ENCODE data around the gene ETNK2.

ETNK2 gene

DNA sequence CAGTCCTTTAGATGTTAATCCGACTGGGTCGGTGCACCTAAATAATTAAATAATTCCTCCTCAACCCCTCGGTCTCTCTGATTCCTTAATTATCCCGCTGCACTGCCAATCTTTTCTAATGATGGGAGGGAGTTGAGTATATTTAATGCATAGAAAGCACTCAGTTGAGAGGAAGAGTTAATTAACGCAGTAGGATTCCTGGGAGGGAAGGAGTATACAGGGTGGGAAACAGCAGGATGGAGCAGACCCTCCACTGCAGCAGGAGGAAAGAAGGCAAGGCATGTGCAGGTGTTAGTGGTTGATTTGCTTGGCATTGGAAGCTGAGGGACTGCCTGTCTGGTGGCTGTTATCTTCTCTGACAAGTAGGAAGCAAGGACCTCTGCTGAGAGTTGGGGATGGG, 24.2 kb upstream of the ETNK2 start:
- peak; percentile 41 for DNase-seq

DNA sequence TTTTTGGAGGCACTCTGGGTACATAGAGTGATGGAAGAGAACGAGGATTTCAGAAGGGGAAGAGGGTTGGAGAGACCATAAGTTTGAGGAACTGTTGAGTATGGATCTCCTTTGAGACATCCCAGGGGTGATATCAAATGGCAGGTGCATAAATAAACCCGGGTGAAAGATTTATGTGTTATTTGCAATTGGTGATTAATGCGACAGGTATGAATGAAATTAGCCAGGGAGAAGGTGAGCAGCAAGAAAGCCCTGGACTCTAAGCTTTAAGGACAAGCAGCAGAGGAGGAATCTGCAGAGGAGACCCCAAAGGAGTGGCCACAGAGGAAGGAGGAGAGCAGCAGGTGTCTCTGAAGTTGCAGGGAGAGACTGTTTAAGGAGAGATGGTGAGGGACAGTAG, 23.1 kb upstream of the ETNK2 start:
- no peak for DNase-seq

DNA sequence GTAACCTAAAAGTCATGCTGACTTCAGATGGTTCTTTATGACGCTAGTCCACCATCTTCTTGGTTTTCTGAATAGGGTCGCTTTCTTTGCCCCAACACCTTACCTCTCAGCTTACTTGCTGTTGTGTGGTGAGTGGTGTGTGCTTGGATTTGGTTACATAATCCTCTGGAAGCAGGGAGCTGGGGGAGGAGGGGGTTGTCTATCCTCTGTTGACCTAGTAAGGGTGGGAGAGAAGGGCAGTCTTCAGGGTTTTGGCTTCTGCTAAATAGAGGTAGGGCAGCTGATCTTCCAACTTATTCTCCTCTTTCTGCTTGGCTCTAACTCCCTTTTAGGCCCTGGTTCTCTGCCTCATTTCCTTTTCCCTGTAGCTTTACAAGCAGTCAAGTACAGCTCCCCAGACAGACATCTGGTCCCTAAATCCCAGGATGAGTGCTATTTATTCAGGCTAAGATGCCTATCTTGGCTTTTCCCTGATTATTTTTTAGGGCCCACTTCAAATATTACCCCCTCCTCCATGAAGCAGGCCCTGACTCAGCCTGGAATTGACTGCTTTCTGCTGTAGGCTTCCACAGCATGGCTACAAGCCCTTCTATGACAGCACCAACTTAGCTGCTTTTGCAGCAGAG, 20.7 kb upstream of the ETNK2 start:
- no peak for DNase-seq

DNA sequence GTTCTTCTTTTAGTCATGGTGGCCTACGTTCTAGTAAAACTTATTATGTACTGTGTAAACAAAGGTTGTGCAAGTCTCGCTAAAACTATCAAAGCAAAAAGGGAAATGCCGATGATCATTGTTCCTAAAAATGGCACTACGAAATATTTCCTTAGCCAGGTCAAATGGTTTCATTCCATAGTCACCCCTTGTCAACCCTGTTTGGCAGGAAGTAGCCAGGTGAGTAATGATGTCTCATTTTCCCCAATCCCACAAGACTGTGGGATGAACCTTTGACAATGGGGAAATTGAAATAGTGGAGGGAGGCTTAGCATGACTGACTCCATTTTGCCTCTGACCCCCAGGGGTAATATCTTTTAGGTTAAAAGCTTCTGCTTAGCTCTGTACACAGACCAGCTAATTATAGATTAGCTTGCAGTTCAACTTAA, 19.9 kb upstream of the ETNK2 start:
- no peak for DNase-seq

GRCh38 chr1:204170494-204171155, 18.8 kb upstream of the ETNK2 start:
- DNase-seq = no peak

- DNase-seq = no peak
Observed at GRCh38 chr1:204169858-204170257, 18.0 kb upstream of the ETNK2 start.

- no peak for DNase-seq
Observed at GRCh38 chr1:204167730-204168129, 15.9 kb upstream of the ETNK2 start.

GRCh38 chr1:204166219-204166618, 14.4 kb upstream of the ETNK2 start, which contains the start of gene REN:
REN (minus strand) TSS chr1:204166337; CDS start chr1:204166293, 44 bp downstream.
- DNase-seq = no peak

DNA sequence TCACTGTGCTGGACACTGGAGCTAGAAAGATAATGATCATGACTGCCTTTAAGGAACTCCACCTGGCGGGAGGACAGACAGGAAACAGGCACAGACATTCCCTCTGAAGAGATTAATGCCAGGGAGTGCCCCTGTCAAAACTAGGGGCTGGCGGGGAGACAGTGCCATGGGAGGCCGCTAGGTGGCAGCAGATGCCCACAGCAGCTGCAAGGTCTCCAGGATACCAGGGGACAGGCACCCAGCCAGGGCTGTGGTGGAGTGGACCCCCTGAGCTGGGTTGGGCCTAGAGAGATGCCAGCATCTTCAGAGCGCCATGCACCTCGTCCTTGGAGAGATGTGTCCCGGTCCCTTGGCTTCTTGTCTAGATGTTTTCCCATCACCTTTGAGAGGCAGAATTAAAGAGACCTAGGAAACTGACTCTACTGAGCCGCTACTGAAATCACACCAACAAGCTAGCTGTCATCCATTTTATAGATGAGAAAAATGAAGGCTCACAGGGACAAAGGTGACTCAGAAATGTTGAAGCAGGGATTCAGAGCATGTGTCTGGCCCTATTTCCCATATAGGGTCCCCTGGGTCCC, 10.7 kb upstream of the ETNK2 start:
- peak; percentile 88 for DNase-seq

GRCh38 chr1:204161609-204162493, 10.0 kb upstream of the ETNK2 start:
- no peak for DNase-seq

DNA sequence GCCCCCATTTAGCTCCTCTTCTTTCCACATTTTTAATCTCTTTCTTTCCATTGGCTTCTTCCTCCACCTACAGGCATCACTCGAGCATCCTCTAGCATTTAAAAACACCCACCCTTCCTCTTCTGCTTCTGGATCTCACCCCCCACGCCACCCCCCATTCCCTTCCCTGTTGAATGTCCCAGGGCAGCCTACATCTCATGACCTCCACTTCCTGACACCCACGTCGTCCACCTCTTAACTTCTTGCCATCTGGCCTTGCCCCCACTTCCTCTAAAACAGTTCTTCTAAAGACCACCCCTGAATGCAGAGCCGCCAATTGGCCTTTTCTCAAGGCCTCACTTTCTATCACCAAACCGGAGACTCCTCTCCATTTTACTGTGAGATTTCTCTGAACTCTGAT, 6.1 kb upstream of the ETNK2 start:
- DNase-seq = no peak

GRCh38 chr1:204155881-204156280, 4.0 kb upstream of the ETNK2 start:
- no peak for DNase-seq

- DNase-seq = peak; percentile 76
Observed at GRCh38 chr1:204154568-204155255, 2.9 kb upstream of the ETNK2 start.

DNA sequence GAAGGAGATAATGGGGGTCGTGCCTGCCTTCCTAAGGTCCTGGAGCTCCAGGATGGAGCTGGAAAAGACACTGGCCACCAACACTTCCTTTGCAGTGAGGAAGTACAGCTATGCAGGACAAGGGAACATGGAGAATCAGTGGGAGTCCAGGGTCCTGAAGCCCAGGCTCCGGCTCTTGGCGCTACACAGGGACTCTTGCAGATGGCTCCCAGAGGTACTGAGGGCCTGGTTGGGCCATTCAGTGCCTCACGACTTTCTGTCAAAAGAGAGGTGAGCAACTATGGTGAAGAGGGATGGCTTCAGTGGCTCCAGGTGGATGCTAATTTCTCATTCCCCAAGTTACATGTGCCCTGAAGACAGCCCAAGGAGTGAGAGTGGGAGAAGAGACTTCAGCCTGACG, 1.8 kb upstream of the ETNK2 start:
- no peak for DNase-seq

DNA sequence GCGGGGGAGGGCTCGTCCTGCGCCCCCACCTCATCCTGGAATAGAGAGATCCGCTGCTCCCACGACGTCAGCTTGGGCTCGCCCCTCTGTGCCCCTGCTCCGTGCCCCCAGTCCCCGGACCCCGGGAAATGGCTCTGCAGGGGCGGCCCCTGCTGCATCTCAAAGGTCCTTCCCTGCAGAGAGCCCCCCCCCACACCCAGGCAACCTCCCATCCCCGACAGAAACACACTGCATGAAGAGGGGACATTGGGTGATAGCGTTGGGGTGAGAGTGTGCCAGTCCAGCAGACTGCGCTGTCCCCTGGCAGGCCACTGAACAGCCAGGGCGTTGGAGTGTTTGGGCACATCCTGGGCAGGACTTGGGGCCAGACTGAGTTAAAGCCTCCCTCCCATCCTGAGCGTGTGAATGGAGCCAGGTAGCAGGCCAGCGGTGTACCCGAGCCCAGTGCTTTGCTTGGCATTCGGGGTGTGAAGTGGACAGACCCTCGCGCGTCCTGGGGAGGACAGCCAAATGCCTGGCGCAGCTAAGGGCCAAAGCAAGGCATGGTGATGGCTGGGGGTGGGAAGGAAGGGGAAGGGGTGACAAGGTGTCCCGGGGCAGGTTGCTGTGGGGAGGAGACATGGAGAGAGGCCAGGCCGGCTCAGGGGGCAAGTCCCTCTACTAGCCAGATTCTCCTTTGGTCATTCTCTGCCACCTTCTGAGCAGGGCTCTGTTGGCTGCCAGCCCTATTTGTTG, 633 bp upstream of the ETNK2 start:
- DNase-seq = no peak

DNA sequence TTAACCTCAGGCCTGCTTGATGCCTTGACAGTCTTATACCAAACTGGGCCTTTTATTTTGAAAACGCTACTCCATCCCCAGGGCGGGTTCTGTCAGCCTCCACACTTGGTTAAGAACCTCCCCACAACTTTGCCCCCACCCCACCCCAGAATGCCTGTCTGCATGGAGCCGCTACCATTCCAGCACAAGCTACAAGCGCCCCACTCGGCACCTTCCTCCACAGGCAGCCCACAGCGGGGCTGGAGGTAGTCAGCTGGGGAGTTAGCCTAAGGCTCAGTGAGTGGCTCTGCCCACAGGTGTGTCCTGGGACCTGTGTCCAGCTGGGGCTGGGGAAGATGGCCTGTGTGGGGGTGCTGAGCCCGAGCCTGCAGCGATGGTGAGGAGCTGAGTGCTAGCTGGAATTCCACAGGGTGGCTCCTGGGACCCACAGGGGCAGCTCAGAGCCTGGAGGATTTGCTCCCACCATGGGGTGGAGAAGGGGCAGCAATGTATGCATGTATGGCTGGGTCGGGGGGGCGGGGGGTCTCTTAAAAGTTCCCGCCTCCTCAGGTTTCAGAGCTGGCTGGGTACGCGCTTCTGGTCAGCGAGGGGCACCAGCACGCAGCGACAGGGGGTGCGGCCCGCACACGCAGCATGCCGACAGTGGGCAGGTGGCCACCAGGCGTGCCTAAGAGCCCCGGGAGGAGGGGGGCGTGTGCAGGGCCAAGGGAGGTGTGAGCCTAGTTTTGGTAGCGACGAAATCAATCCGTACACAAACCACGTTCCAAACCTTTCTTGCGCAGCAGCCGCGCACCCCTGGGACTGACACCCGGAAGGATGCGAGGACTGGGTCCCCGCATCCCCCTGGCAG, 917 bp downstream of the ETNK2 start:
- DNase-seq = peak; percentile 40

DNA sequence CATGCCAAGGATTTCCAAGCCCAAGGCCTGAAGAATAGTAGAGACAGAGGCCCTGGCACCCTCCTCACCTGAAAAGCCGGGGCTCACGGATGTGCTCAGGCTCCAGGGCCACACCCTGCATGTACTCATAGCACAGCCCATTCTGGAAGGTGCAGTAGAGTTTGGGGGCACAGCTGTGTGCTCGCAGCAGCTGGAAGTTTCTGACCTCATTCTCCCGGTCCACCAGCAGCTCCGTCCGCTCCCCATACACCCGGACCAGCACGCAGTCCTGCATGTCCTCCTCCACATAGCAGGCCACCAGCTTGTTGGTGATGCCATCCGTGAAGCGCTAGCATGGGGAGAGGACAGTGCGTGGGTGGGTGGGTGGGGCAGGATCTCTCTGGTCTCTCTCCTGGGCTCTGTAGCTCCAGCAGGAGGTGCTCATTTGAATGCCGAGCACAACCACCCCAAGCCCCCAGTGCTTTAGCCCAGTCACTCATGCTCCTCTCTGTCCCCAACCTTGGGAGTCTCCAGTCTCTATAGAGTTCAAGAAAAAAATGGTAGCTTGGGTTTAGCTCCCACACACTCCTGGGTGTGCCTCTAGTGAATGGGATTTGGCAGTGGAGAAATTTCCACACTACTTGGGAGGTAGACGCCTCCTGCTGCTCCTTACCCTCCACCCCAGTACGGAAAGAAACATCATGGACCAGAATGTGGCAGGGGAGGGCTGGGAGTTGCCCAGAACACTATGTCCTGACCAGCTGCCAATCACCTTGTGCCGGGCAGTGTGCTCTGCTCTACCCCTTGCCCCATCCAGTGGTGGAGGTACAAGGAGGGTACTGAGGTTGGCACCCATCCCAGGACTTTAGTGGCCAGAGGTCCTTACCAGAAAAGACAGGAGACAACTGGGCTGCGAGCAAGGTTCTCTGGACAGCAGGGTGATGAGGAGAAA, 1.9 kb downstream of the ETNK2 start:
- DNase-seq = no peak

GRCh38 chr1:204149107-204149506, 2.7 kb downstream of the ETNK2 start:
- no peak for DNase-seq

GRCh38 chr1:204147406-204148383, 4.1 kb downstream of the ETNK2 start:
- no peak for DNase-seq

Measured in NCI-H69 (cell line).